ENCODE data around the gene AFM.
"Not testable (repeated sequence)": the region's sequence is repeated elsewhere in the genome, so short reads cannot be mapped to it uniquely, and the experiment has no call there.

AFM gene

DNA sequence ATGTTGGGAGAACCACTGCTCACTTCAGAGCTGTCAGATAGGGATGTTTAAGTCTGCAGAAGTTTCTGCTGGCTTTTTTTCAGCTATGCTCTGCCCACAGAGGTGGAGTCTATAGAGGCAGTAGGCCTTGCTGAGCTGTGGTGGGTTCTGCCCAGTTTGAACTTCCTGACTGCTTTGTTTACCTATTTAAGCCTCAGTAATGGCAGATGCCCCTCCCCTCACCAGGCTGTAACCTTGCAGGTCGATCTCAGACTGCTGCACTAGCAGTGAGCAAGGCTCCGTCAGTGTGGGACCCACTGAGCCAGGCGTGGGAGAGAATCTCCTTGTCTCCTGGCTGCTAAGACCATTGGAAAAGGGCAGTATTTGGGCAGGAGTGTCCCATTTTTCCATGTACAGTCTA lies 36.8 kb downstream of the AFM start:
- no peak for DNase-seq

DNA sequence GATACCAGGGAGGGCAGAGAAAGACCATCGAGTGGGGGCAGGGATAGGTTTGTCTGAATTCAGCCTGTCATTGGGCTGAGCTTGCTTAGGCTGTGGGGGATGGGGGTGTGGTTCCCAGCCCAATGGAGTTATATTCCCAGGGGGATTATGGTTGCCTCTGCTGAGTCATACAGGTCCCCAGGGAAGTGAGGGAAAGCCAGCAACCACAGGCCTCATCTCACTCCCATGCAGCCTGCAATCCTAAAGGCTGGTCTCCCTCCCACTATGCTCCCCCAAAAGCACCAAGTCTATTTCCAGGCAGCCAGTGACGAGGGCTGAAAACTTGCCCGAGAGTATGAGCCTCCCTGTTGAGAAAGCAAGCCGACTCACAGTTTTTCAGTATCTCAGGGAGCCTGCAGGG lies 39.3 kb downstream of the AFM start:
- DNase-seq = peak; percentile 67

DNA sequence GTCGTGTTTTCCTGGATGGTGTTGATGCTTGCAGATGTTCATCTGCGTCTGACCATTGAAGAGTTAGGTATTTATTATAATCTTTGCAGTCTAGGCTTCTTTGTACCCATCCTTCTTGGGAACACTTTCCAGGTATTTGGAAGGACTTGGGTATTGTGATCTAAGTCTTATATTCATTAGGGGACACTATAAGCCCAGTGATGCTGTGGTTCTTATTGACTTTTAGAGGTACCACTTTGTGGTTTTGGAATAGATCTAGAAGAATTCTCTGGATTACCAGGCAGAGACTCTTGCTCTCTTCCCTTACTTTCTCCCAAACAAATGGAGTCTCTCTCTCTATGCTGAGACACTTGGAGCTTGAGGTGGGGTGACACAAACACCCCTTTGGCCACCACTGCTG lies 41.6 kb downstream of the AFM start:
- DNase-seq = no peak

DNA sequence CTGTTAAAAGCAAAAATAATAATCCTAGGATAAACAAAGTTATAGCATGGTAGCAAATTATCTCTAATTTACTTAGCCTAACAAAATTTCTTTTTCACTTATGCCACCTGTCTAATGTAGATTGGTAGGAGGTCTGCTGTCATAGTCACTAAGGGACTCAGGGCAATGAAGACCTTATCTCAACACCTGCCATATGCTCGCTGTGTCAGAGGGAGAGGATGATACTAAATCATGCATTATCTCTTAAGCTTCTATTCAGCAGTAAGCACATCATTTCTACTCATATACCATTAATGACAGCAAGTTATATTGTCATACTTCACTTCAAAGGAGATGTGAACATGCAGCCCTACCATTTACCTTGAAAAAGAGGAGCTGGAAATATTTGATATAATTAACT lies 44.1 kb downstream of the AFM start:
- no peak for DNase-seq

DNA sequence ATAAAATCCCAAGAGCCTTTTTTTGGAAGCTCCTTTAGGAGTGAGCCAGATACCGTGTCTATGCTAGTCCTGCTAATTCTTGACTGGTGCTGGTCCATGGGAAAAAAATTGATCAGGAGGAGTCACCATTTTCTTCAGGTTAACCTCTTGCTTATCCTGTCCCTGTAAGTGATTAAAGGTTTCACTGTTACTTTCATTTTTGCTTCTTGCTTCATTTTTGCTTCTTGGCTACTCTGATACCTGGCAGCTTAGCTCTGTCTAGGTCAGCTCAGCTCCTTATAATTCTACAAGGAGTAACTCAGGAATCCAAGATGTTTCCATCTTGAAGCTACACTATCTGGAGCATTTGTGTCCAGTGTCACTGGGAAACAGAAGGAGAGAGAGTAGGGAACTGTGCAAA lies 45.7 kb downstream of the AFM start:
- no peak for DNase-seq

DNA sequence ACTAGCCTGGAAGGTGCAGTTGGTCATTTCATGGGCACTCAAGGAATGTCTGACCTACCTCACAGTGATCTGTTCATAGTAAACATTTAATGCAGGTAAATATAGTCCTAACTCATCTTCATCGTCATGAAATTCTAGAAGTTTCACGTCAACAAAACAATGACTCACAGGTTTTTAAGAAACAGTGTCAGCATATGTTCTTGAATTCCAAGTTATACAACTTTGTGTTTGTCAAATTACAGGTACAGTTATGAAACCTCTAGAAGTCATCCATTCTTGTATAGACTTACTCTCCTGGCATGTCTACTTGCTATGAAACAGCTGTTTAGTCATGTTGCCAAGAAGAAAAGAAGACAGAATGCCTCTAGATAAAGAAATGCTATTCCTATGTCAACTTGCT lies 46.6 kb downstream of the AFM start:
- DNase-seq = no peak

DNA sequence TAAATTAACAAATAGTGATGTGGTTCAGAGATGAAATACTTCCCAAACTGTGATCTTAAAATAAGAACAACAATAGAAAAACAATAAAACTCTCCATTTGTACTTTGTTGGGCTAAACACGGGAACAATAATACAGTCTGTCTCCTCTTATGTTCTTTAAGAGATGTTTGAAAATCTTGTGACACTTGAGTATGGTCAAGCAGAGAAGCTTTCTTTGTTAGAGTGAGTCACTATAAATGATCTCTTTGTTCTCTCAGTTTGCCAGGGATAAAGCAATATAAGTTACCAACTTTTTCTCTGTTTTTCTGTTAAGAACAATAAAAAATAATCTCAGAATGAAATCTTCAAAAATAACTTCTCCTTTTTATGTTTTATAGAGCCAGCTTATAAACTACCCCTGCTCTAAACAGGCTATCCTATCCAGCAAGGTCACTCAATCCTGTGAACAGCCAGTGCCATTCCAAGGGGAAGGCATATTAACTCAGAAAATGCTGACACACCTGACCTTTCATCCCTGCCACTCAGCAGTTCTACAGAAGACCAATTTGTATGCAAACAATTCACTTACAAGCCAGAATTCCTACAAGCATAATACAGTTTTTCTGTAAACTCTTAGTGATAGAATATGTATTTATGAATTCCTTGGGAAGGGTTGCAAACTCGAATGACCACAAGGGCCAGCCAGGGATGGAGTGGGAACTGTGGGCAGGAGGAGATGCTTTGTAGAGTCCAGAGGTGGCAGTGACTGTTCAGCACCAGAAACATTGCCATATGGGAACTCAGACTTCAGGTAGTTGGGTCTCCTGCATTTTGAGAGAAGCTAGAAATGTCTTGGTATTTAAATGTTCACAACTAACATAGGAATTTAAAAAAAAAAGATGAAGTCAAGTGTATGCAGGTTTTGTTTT lies 52.2 kb downstream of the AFM start:
- no peak for DNase-seq

DNA sequence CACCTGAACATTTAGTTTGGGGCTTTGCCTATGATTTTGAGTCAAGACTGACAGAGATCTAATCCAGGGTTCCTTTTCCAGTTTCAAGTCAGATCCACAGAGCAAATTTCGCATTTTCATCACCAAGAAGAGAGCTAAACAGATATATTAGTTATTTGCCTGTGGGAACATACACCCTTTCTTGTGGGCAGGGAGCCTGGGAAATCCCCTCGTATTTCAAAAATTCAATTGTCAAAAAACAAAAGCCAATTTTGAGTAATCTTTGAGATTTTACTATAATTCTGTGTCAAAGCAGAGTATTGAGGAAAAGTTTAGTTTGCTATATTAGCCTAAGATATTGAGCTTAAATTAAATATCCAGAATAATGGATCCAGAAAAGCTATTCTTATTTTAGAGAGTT lies 56.6 kb downstream of the AFM start:
- DNase-seq = no peak

DNA sequence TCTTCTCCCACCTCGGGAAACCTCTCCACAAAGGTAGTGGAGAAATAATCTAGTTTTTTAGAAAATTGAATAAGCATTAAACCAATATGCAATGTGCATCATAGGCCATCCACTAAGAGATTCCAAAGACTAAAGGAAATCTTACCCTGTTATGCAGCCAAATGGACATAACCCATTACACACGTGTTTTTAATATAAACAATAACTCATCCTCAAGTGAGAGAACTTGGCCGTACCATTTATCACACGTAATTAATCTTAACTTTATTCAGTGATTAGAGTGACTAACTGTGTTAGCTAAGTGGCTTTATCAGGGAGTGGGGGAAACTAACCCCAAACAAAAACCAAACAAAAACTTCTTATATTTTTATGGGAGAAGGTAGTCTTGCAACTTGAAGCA lies 57.8 kb downstream of the AFM start:
- no peak for DNase-seq

DNA sequence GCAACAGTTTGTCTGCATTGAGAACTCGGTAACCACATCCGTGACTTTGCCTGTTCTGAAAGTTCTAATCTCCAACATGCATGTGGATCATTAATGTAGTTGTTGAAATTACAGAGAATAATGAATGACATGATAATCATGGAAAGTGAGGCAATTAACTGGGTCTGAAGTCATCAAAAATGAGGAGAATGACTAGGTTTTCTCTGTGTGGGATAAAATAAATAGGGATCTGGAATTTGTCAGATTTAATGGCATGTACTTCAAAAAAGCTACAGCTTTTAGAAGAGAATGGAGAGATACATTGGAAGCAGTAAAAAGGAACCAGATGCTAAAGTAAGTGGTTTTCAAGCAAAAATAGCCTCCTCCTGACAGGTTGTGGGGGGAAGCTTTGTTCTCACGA lies 59.3 kb downstream of the AFM start:
- DNase-seq = no peak

DNA sequence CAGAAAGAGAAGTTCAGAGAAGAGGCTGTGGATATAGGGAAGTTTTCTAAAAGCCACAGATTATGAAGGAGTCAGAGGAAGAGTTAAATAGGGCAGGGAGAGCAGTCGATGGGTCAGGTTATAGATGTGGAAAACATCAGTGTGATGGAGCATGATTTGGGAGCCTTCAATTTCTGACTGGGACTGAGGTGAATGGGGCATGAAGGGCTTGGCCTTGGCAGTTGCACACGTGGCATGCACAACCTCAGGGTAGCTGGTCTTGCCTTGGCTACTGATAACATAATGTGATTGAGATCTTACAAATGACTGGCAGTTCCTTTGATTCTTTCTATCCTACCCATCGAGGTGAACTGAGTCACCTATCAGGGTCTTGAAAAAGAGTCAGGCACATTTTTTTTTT lies 59.7 kb downstream of the AFM start:
- no peak for DNase-seq

DNA sequence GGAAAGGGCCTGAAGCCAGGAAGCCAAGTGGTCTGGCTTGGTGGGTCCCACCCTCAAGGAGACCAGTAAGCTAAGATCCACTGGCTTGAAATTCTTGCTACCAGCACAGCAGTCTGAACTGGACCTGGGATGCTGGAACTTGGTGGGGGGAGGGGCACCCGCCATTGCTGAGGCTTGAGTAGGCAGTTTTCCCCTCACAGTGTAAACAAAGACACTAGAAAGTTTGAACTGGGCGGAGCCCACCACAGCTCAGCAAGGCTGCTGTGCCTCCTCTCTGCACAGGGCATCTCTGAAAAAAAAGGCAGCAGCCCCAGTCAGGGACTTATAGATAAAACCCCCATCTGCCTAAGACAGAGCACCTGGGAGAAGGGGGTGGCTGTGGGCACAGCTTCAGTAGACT lies 63.1 kb downstream of the AFM start:
- DNase-seq = no peak

DNA sequence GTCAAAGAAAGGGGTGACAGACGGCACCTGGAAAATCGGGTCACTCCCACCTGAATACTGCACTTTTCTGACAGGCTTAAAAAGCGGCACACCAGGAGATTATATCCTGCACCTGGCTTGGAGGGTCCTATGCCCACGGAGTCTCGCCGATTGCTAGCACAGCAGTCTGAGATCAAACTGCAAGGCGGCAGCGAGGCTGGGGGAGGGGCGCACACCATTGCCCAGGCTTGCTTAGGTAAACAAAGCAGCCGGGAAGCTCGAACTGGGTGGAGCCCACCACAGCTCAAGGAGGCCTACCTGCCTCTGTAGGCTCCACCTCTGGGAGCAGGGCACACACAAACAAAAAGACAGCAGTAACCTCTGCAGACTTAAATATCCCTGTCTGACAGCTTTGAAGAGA lies 69.3 kb downstream of the AFM start:
- not testable (repeated sequence) for DNase-seq

Data from islet precursor cell (in vitro differentiated cells).